PC-9 (cell line): Measurements from ENCODE around the gene CAGE1.

Experiments used
- CTCF ChIP-seq: fragments of 200-600 bp; sonication (generic); conservative IDR thresholded peaks from 2 replicates; pipeline ENCODE4 v1.6.1; 2017; ENCODE audit warnings: mixed run types, antibody characterized with exemption, mild to moderate bottlenecking, moderate library complexity
- EZH2 ChIP-seq: fragments of 200-600 bp; sonication (generic); IDR thresholded peaks from 2 replicates; pipeline ENCODE4 v1.8.0; 2017; ENCODE audit warnings: antibody characterized with exemption, low read depth

GRCh38 chr6:7414811-7415210 is 25.3 kb upstream of the CAGE1 start:
- no peak for TF ChIP-seq CTCF
- no peak for TF ChIP-seq EZH2
